ENCODE results near the gene KNCN.

KNCN gene

GRCh38 chr1:46529031-46529630, 22.3 kb downstream of the KNCN start:
- POLR2A ChIA-PET = interaction anchor here (1.3 kb wide), 1 partner anchor 122 kb away, joined by 3 read pairs; no protein-coding TSS in a partner anchor
- no peak for DNase-seq (ENCODE audit: extremely low spot score)
- TF ChIP-seq LEF1 (IDR thresholded peaks at IDR 0.05; ENCODE audit: borderline replicate concordance) (no peak), FOXK2 (IDR thresholded peaks at IDR 0.05) (no peak), TARDBP (IDR thresholded peaks at IDR 0.05) (no peak), CTBP1 (IDR thresholded peaks at IDR 0.05; ENCODE audit: borderline replicate concordance) (no peak), NFRKB (IDR thresholded peaks at IDR 0.05) (no peak)
- CTCF ChIA-PET = interaction anchor here (1.0 to 6.1 kb wide), 11 partner anchors 11 to 193 kb away, joined by 3 to 82 read pairs (median 5); partner anchors contain the start of gene KNCN

DNA sequence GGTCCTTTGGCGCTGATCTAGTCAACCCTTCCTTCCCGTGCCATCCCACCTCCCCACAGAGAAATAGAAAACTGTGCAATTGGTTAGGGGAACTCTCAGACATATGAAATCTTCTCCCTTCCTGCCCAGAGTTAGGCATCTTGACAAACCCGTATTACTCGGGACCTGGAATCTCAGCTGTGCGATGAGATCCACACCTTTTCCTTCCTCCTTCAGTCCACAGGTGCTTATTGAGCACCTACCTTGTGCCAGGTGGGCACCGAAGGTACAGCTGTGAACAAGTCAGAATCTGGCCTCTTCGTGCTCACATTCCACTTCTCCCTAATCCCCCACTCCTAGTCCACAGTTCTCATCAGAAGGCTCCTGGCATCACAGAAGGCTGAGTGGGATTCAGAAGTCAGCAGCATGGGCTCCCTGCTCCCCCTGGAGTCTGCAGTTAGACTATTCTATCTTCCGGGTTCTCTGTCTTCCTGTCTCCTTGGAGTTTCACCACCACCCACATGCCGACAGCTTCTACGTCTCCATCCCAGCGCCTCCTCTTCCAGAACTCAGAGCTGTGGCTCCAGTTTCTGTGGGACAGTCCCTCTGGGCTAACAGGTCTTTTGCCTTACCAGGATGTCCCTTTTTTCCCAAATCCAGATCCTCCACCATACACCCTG, 23.0 kb downstream of the KNCN start:
- TF ChIP-seq ZNF384 (IDR thresholded peaks at IDR 0.05) = no peak
- TF ChIP-seq ARNT (IDR thresholded peaks at IDR 0.05) = no peak
- no peak for TF ChIP-seq NFRKB (IDR thresholded peaks at IDR 0.05)
- no peak for TF ChIP-seq LEF1 (IDR thresholded peaks at IDR 0.05; ENCODE audit: borderline replicate concordance)
- TF ChIP-seq FOXA1 (IDR thresholded peaks at IDR 0.05) = no peak
- no peak for TF ChIP-seq BHLHE40 (IDR thresholded peaks at IDR 0.05; ENCODE audit: borderline replicate concordance)
- TF ChIP-seq HDGF (IDR thresholded peaks at IDR 0.05; ENCODE audit: borderline replicate concordance) = no peak
- TF ChIP-seq L3MBTL2 (conservative IDR thresholded peaks at IDR 0.05) = no peak
- TF ChIP-seq TARDBP (IDR thresholded peaks at IDR 0.05) = no peak
- TF ChIP-seq SP1 (IDR thresholded peaks at IDR 0.05) = no peak
- TF ChIP-seq FOXK2 (IDR thresholded peaks at IDR 0.05) = no peak
- TF ChIP-seq ELF4 (IDR thresholded peaks at IDR 0.05) = no peak
- TF ChIP-seq PKNOX1 (IDR thresholded peaks at IDR 0.05) = no peak
- no peak for TF ChIP-seq SUZ12 (IDR thresholded peaks at IDR 0.05)
- POLR2A ChIA-PET = interaction anchor here (1.3 kb wide), 1 partner anchor 122 kb away, joined by 3 read pairs; no protein-coding TSS in a partner anchor
- DNase-seq (ENCODE audit: extremely low spot score) = no peak
- CTCF ChIA-PET = interaction anchor here (1.0 to 6.1 kb wide), 12 partner anchors 19 to 193 kb away, joined by 3 to 82 read pairs (median 4); partner anchors contain the start of gene KNCN

- peak; percentile 85 for DNase-seq (ENCODE audit: extremely low spot score)
- TF ChIP-seq TARDBP (IDR thresholded peaks at IDR 0.05) (no peak), ARNT (IDR thresholded peaks at IDR 0.05) (no peak), ELF4 (IDR thresholded peaks at IDR 0.05) (no peak), BHLHE40 (IDR thresholded peaks at IDR 0.05; ENCODE audit: borderline replicate concordance) (no peak), NFRKB (IDR thresholded peaks at IDR 0.05) (no peak), CTBP1 (IDR thresholded peaks at IDR 0.05; ENCODE audit: borderline replicate concordance) (no peak), L3MBTL2 (conservative IDR thresholded peaks at IDR 0.05) (no peak), FOXM1 (IDR thresholded peaks at IDR 0.05; ENCODE audit: borderline replicate concordance) (no peak), FOXK2 (IDR thresholded peaks at IDR 0.05) (no peak), LEF1 (IDR thresholded peaks at IDR 0.05; ENCODE audit: borderline replicate concordance) (no peak), HDGF (IDR thresholded peaks at IDR 0.05; ENCODE audit: borderline replicate concordance) (no peak), PKNOX1 (IDR thresholded peaks at IDR 0.05) (no peak), FOXA1 (IDR thresholded peaks at IDR 0.05) (no peak), SUZ12 (IDR thresholded peaks at IDR 0.05) (no peak), ZNF384 (IDR thresholded peaks at IDR 0.05) (no peak), SP1 (IDR thresholded peaks at IDR 0.05) (no peak)
- ChIA-PET CTCF (interaction anchor here (0.6 to 6.1 kb wide), 12 partner anchors 11 to 194 kb away, joined by 3 to 82 read pairs (median 6); no protein-coding TSS in a partner anchor), POLR2A (interaction anchor here (2.0 kb wide), 1 partner anchor 40 kb away, joined by 8 read pairs; no protein-coding TSS in a partner anchor)
Measured at GRCh38 chr1:46527474-46528296, 23.8 kb downstream of the KNCN start.

- ChIA-PET POLR2A (interaction anchor here (2.0 kb wide), 1 partner anchor 39 kb away, joined by 8 read pairs; no protein-coding TSS in a partner anchor), CTCF (interaction anchor here (0.6 to 6.1 kb wide), 10 partner anchors 10 to 120 kb away, joined by 3 to 82 read pairs (median 6); no protein-coding TSS in a partner anchor)
- no peak for DNase-seq (ENCODE audit: extremely low spot score)
- TF ChIP-seq FOXA1 (IDR thresholded peaks at IDR 0.05) = no peak
- no peak for TF ChIP-seq PKNOX1 (IDR thresholded peaks at IDR 0.05)
- no peak for TF ChIP-seq FOXM1 (IDR thresholded peaks at IDR 0.05; ENCODE audit: borderline replicate concordance)
- no peak for TF ChIP-seq ZNF384 (IDR thresholded peaks at IDR 0.05)
- no peak for TF ChIP-seq HDGF (IDR thresholded peaks at IDR 0.05; ENCODE audit: borderline replicate concordance)
- TF ChIP-seq NFRKB (IDR thresholded peaks at IDR 0.05) = no peak
- no peak for TF ChIP-seq SP1 (IDR thresholded peaks at IDR 0.05)
- TF ChIP-seq LEF1 (IDR thresholded peaks at IDR 0.05; ENCODE audit: borderline replicate concordance) = no peak
- TF ChIP-seq FOXK2 (IDR thresholded peaks at IDR 0.05) = no peak
- TF ChIP-seq CTBP1 (IDR thresholded peaks at IDR 0.05; ENCODE audit: borderline replicate concordance) = no peak
- TF ChIP-seq BHLHE40 (IDR thresholded peaks at IDR 0.05; ENCODE audit: borderline replicate concordance) = no peak
- no peak for TF ChIP-seq SUZ12 (IDR thresholded peaks at IDR 0.05)
- no peak for TF ChIP-seq L3MBTL2 (conservative IDR thresholded peaks at IDR 0.05)
- TF ChIP-seq ARNT (IDR thresholded peaks at IDR 0.05) = no peak
- TF ChIP-seq TARDBP (IDR thresholded peaks at IDR 0.05) = no peak
- TF ChIP-seq ELF4 (IDR thresholded peaks at IDR 0.05) = no peak
Measured at GRCh38 chr1:46526691-46527291, 24.7 kb downstream of the KNCN start.

Data from HEK293T (cell line).